ACC112 (cell line): Measurements from ENCODE around the gene ARHGEF4.

Experiments
- H2AFZ ChIP-seq: fragments of 200-600 bp; sonication (generic); one replicate; pipeline ENCODE4 v1.6.0; 2017; ENCODE audit warnings: antibody characterized with exemption, low read length; ENCODE audit not compliant: unreplicated experiment
- H3K27ac ChIP-seq: fragments of 200-600 bp; sonication (generic); 2 replicates; pipeline ENCODE4 v1.5.1; 2014; ENCODE audit warnings: low read depth, mild to moderate bottlenecking, antibody characterized with exemption, low read length, moderate library complexity
- H3K27me3 ChIP-seq: fragments of 200-600 bp; sonication (generic); 2 replicates; pipeline ENCODE4 v1.6.1; 2014; ENCODE audit warnings: mild to moderate bottlenecking, antibody characterized with exemption, low read length, moderate library complexity, mixed read lengths; ENCODE audit not compliant: insufficient read depth
- H3K36me3 ChIP-seq: fragments of 200-600 bp; sonication (generic); 2 replicates; pipeline ENCODE4 v1.6.1; 2016; ENCODE audit warnings: mild to moderate bottlenecking, antibody characterized with exemption, low read length, moderate library complexity, mixed read lengths; ENCODE audit not compliant: insufficient read depth
- H3K4me1 ChIP-seq: fragments of 200-600 bp; sonication (generic); one replicate; pipeline ENCODE4 v1.6.1; 2016; ENCODE audit warnings: low read length, mixed read lengths; ENCODE audit not compliant: insufficient read depth, unreplicated experiment, control insufficient read depth
- H3K4me3 ChIP-seq: fragments of 200-600 bp; sonication (generic); 2 replicates; pipeline ENCODE4 v1.5.1; 2014; ENCODE audit warnings: mild to moderate bottlenecking, low read depth, low read length
- H3K79me2 ChIP-seq: fragments of 200-600 bp; sonication (generic); one replicate; pipeline ENCODE4 v1.6.0; 2016; ENCODE audit warnings: low read length; ENCODE audit not compliant: control insufficient read depth, unreplicated experiment, insufficient read depth

ARHGEF4 gene, protein sequence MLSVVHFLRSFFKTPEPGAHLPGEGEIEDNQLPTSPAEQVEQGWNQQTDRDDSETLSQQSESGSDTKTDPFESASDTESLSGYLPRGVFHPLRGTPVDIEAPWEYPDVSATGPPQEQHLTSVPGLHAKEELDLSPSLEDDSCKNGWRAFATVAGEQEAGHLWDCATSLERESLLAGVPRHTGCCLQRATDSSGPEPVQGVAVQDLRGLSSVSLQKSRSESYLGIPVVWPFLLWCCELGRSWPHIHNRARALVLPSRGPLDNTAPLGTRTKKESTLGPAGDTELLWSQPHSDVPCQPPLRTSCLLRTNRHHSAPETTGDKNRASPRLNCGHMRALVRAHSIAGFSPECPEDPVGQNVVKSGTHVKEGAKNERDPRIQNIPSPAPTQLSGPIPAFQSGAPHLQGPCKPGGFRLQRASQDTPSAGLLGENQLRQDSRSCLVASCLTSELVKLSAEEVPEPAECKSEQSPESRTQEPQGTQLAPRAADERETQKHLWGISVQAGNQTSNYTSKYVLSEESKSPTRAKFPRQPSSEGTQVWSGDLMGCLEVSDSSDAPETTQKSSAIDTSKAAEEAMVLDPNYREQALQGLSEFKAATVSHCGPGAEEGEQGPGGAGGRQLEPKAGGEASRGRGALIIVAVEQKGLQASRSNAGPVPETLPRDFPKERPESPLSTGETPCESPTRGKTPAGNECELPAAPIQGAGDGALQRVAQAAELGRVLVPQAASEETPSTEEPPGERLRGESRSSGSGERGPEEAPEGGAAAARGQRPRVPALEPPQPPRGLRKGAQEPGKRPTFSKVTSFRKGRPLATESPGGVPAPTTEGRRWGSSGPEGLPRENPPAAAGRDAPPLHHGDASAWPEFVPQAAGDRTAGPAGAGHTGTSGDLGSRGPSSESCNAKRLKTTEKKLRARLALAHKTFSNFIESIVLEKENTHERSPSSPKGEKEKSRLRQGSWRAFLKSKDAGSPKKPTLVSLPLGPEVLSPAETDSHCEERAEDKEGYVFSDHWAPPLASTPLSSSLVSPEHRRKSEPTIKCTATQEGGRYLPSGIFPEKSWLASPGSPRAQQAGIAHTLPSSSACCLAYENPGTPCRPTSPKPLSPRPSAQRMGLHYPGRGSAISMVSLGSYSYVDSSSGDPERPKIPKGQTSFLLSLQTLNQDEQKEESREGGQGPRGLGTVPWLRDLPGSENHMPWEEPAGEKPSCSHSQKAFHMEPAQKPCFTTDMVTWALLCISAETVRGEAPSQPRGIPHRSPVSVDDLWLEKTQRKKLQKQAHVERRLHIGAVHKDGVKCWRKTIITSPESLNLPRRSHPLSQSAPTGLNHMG (N-terminal part only)

GRCh38 chr2:130836501-130837174 is at the start of gene ARHGEF4:
Gene ARHGEF4, plus strand, starts transcription at chr2:130836914. Its CDS starts 40 bp downstream, at chr2:130836954.
- Histone ChIP-seq H3K79me2 (no peaks in the 10 kb centered on the region), H3K27ac (no peak within 1 kb of the TSS), H3K36me3 (no peaks in the 10 kb centered on the region), H3K4me3 (peak within 1 kb of the TSS; percentile 67), H3K27me3 (peaks cover 38% of the 10 kb centered on the region), H3K4me1 (no peaks in the 10 kb centered on the region), H2AFZ (no peak within 1 kb of the TSS)

GRCh38 chr2:130787841-130788240 is 48.9 kb upstream of the ARHGEF4 start:
- Histone ChIP-seq H3K27me3 (peaks cover 48% of the 10 kb centered on the region), H3K79me2 (no peaks in the 10 kb centered on the region), H3K4me1 (no peaks in the 10 kb centered on the region), H3K4me3 (no peak overlapping the region), H2AFZ (no peak overlapping the region), H3K27ac (no peak overlapping the region), H3K36me3 (no peaks in the 10 kb centered on the region)

GRCh38 chr2:130790312-130790711 is 46.4 kb upstream of the ARHGEF4 start:
- no peaks in the 10 kb centered on the region for H3K79me2 ChIP-seq
- no peaks in the 10 kb centered on the region for H3K4me1 ChIP-seq
- H3K4me3 ChIP-seq, result no peak overlapping the region
- H3K36me3 ChIP-seq, result no peaks in the 10 kb centered on the region
- no peak overlapping the region for H3K27ac ChIP-seq
- peaks cover 38% of the 10 kb centered on the region for H3K27me3 ChIP-seq
- no peak overlapping the region for H2AFZ ChIP-seq

DNA sequence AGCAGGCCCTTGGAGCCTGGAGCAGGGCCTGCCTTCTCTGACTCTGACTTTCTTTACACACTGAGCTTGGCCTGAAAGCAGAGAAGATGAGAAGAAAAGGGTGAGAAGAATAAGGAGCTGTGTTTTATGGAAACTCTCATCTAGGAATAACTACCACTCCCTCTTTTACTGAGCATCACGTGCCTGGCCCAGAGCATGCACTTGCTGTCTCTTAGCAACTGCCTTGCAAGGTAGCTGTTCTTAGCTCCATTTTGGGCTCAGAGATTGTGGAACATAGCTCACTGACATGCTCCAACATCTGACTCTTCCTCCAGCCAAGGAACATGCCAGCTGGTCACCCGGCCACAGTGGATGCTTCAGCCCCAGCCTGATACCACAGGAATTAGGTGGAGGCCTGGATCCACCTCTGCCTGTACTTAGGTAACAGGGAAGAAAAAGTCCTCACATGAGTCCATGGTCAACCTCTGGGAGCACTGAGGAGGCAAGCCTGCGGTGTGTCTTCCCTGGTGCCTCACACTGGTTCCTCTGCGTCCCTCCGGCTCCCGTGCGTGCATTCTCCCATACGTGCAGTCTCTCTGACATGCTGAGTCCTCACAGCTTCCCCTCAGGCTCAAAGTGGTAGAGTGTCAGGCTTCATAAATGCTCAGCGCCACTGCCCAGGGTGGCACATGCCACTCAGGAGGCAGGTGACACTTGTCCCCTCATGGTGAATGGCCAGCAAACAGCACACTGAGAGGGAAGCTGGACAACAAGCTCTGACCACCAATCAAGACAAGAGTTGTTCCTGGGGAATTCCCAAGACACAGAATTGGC is 45.7 kb upstream of the ARHGEF4 start:
- Histone ChIP-seq H3K4me1 (no peaks in the 10 kb centered on the region), H3K27me3 (peaks cover 35% of the 10 kb centered on the region), H3K4me3 (no peak overlapping the region), H3K36me3 (no peaks in the 10 kb centered on the region), H3K27ac (no peak overlapping the region), H2AFZ (no peak overlapping the region), H3K79me2 (no peaks in the 10 kb centered on the region)

GRCh38 chr2:130791617-130791939 is 45.1 kb upstream of the ARHGEF4 start:
- no peak overlapping the region for H2AFZ ChIP-seq
- H3K27ac ChIP-seq, result no peak overlapping the region
- H3K4me1 ChIP-seq, result no peaks in the 10 kb centered on the region

DNA sequence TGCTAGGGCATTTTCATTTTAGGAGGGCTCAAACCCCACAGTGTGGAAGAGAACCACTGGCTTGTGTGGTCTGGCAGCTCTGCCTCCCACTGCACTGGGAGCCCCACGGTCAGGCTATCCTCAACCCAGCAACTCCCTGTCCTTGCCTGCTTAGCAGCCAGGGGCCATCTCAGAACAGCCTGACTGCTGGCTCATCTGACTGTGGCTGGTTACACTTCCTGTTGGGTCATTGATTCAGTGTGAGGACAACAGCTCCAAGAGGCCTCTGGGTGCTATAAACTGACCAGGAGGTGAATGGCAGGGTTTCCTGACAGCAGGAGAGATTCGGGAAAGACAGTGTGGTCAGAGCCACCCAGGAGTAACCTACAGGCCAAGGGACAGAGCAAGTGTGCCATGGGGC is 41.3 kb upstream of the ARHGEF4 start:
- Histone ChIP-seq H3K4me3 (no peak overlapping the region), H3K27me3 (peaks cover 19% of the 10 kb centered on the region), H3K27ac (no peak overlapping the region), H3K79me2 (no peaks in the 10 kb centered on the region), H2AFZ (no peak overlapping the region), H3K4me1 (no peaks in the 10 kb centered on the region), H3K36me3 (no peaks in the 10 kb centered on the region)

More at GRCh38 chr2:130791617-130791939, 45.1 kb upstream of the ARHGEF4 start:
- peaks cover 33% of the 10 kb centered on the region for H3K27me3 ChIP-seq
- no peaks in the 10 kb centered on the region for H3K36me3 ChIP-seq
- no peaks in the 10 kb centered on the region for H3K79me2 ChIP-seq
- no peak overlapping the region for H3K4me3 ChIP-seq

DNA sequence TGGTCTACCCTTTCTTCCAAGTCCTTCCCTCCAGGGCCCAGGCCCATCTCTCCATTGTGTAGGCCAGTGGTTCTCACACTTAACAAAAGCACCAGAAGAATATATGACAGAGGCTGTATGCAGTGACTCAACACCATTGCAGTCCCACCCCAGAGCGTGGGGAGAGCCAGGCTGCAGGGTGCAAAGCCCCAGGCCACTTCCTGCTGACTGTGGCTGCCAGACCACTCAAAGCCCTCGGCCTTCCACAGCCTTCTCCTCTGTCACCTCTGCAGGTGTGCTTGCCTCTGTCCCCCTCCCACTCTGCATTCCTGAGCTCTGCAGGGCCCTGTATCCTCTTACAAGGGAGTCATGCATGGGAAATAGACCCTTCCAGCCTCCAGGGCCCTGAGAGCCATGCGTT is 40.4 kb upstream of the ARHGEF4 start:
- no peaks in the 10 kb centered on the region for H3K36me3 ChIP-seq
- no peak overlapping the region for H3K27ac ChIP-seq
- peaks cover 19% of the 10 kb centered on the region for H3K27me3 ChIP-seq
- H3K79me2 ChIP-seq, result no peaks in the 10 kb centered on the region
- no peak overlapping the region for H2AFZ ChIP-seq
- no peak overlapping the region for H3K4me3 ChIP-seq
- no peaks in the 10 kb centered on the region for H3K4me1 ChIP-seq

GRCh38 chr2:130797493-130798435 is 39.0 kb upstream of the ARHGEF4 start:
- Histone ChIP-seq H3K79me2 (no peaks in the 10 kb centered on the region), H3K4me1 (no peaks in the 10 kb centered on the region), H3K36me3 (no peaks in the 10 kb centered on the region), H3K27ac (peak overlapping the region; percentile 19; the same call in 1 of the 2 replicates), H2AFZ (peak overlapping the region; percentile 61), H3K4me3 (peak overlapping the region; percentile 79), H3K27me3 (peaks cover 10% of the 10 kb centered on the region)
